GM12878 (cell line): Measurements from ENCODE around the gene PUSL1. TPM values are rescaled to one million over a fixed set of nuclear protein-coding genes. Genes with fewer than 3 reads are reported as not detected.
A peak's percentile ranks its signal among the peaks of the same experiment; 100 is the strongest.

Experiments used
- ATAC-seq: fragments of 200-7000 bp; cut with Tn5 transposase; 3 replicates; pipeline ENCODE4 v1.9.1; 2020; ENCODE audit warnings: mild to moderate bottlenecking, moderate library complexity
- BruUV-seq: library from RNA; stranded (reverse); fragments of 400-500 nt; replicated peaks from 2 replicates; lab custom pipeline; 2021; lab: Mats Ljungman, UMichigan
- CTCF ChIA-PET: fragments of 300-600 bp; sonication (Branson Sonifier 250); formaldehyde crosslinking; extraction: SDS; loops from one replicate; lab custom pipeline; 2021; ENCODE audit warnings: inconsistent platforms; lab: Yijun Ruan, JAX
- POLR2A ChIA-PET: fragments of 350-600 bp; formaldehyde crosslinking; extraction: SDS; loops from one replicate; lab custom pipeline; 2021; ENCODE audit warnings: inconsistent platforms; lab: Charles Lee
- RAD21 ChIA-PET: fragments of 300-600 bp; sonication (Branson Sonifier 250); formaldehyde crosslinking; loops from one replicate; lab custom pipeline; 2023; ENCODE audit warnings: antibody characterized with exemption; ENCODE audit not compliant: unreplicated experiment; lab: Charles Lee
- SMC1A ChIA-PET: fragments of 300-600 bp; sonication (Branson Sonifier 250); formaldehyde crosslinking; loops from one replicate; lab custom pipeline; 2023; ENCODE audit not compliant: unreplicated experiment, uncharacterized antibody; lab: Charles Lee
- DNase-seq: peaks from one replicate; pipeline ENCODE4 v3.0.0-alpha.2; 2011; ENCODE audit warnings: low read depth, low spot score
- FAIRE-seq: peaks from 3 replicates; lab custom pipeline; 2011; peaks lifted over from hg19 to GRCh38; lab: Jason Lieb, UNC
- H2AFZ ChIP-seq: 2 replicates; pipeline ENCODE4 v1.6.0; 2011; ENCODE audit warnings: low read depth, low read length, control low read depth; ENCODE audit not compliant: control insufficient read depth
- H3K27ac ChIP-seq: 2 replicates; pipeline ENCODE4 v1.5.1; 2011; ENCODE audit warnings: control low read depth; ENCODE audit not compliant: control insufficient read depth, insufficient read depth
- H3K27me3 ChIP-seq, 2 experiments: replicated peaks in 1 of 2; 2 replicates each; pipeline versions ENCODE4 v1.6.0 to v1.6.1; 2011; ENCODE audit warnings: low read length in 1 of 2; ENCODE audit not compliant: control insufficient read depth in 2 of 2, insufficient read depth in 2 of 2
- H3K36me3 ChIP-seq, 2 experiments: 2 replicates each; pipeline ENCODE4 v1.5.1; 2011; ENCODE audit warnings: low read length in 1 of 2; ENCODE audit not compliant: control insufficient read depth in 2 of 2, insufficient read depth in 2 of 2
- H3K4me1 ChIP-seq: 2 replicates; pipeline ENCODE4 v1.6.1; 2011; ENCODE audit warnings: mild to moderate bottlenecking, low read length, moderate library complexity, mixed read lengths; ENCODE audit not compliant: control insufficient read depth, insufficient read depth
- H3K4me2 ChIP-seq: 2 replicates; pipeline ENCODE4 v1.6.0; 2011; ENCODE audit warnings: control low read depth; ENCODE audit not compliant: control insufficient read depth, insufficient read depth
- H3K4me3 ChIP-seq: fragments of 200-600 bp; sonication (generic); 2 replicates; pipeline ENCODE4 v1.5.1; 2016
- H3K79me2 ChIP-seq: 2 replicates; pipeline ENCODE4 v1.6.0; 2011; ENCODE audit warnings: low read length; ENCODE audit not compliant: control insufficient read depth, insufficient read depth
- H3K9ac ChIP-seq: 2 replicates; pipeline ENCODE4 v1.8.0; 2011; ENCODE audit warnings: low read length, control low read depth, mixed read lengths; ENCODE audit not compliant: control insufficient read depth, insufficient read depth
- H3K9me3 ChIP-seq: replicated peaks from 3 replicates; pipeline ENCODE4 v1.5.1; 2011; ENCODE audit warnings: mild to moderate bottlenecking, low read length; ENCODE audit not compliant: control insufficient read depth, insufficient read depth
- H4K20me1 ChIP-seq: 2 replicates; pipeline ENCODE4 v1.6.0; 2011; ENCODE audit not compliant: control insufficient read depth, insufficient read depth
- BHLHE40 ChIP-seq, 2 experiments: fragments of 450-650 bp in 1 of 2; IDR thresholded peaks; 2 replicates each; pipeline ENCODE4 v1.6.1; 2011 to 2017; ENCODE audit warnings: low read depth in 2 of 2, borderline replicate concordance in 1 of 2, improper control_type of control experiment in 1 of 2, low read length in 1 of 2, mild to moderate bottlenecking in 1 of 2
- CREM ChIP-seq: IDR thresholded peaks from 2 replicates; pipeline ENCODE4 v1.6.1; 2014; ENCODE audit warnings: antibody characterized with exemption, low read depth
- ESRRA ChIP-seq: IDR thresholded peaks from 2 replicates; pipeline ENCODE4 v1.6.1; 2012; ENCODE audit warnings: mild to moderate bottlenecking, low read length, improper control_type of control experiment
- EZH2 ChIP-seq: IDR thresholded peaks from 2 replicates; pipeline ENCODE4 v1.6.1; 2012; ENCODE audit warnings: low read depth, mild to moderate bottlenecking, control low read depth, inconsistent platforms, low read length, borderline replicate concordance; ENCODE audit not compliant: control insufficient read depth
- IKZF1 ChIP-seq: fragments of 450-650 bp; conservative IDR thresholded peaks from 2 replicates; pipeline ENCODE4 v1.6.1; 2017; ENCODE audit warnings: antibody characterized with exemption, mild to moderate bottlenecking
- IRF4 ChIP-seq: IDR thresholded peaks from 2 replicates; pipeline ENCODE4 v1.6.1; 2011; ENCODE audit warnings: low read depth, low read length
- NBN ChIP-seq: fragments of 450-650 bp; IDR thresholded peaks from 2 replicates; pipeline ENCODE4 v1.6.1; 2016
- NFXL1 ChIP-seq: fragments of 450-650 bp; IDR thresholded peaks from 2 replicates; pipeline ENCODE4 v1.6.1; 2017; ENCODE audit warnings: antibody characterized with exemption, mild to moderate bottlenecking, borderline replicate concordance
- NR2C2 ChIP-seq: IDR thresholded peaks from 2 replicates; pipeline ENCODE4 v1.6.1; 2011; ENCODE audit warnings: borderline replicate concordance, low read depth; ENCODE audit not compliant: control insufficient read depth, insufficient read length
- NR2F1 ChIP-seq: fragments of 450-650 bp; conservative IDR thresholded peaks from 2 replicates; pipeline ENCODE4 v1.6.1; 2017; ENCODE audit warnings: mild to moderate bottlenecking
- PML ChIP-seq: IDR thresholded peaks from 2 replicates; pipeline ENCODE4 v1.6.1; 2012; ENCODE audit warnings: low read length, inconsistent platforms
- RBBP5 ChIP-seq: fragments of 200-600 bp; sonication (generic); conservative IDR thresholded peaks from 2 replicates; pipeline ENCODE4 v1.6.1; 2016
- TCF12 ChIP-seq: IDR thresholded peaks from 2 replicates; pipeline ENCODE4 v1.6.1; 2011; ENCODE audit warnings: low read depth, mild to moderate bottlenecking, low read length
- ZNF274 ChIP-seq: IDR thresholded peaks from one replicate; pipeline ENCODE4 v1.8.0; 2011; ENCODE audit not compliant: insufficient read length, insufficient read depth
- WGBS: methylation state at CpG from one replicate; pipeline ENCODE4 v1.1.6; 2016; ENCODE audit warnings: low lambda C conversion rate; ENCODE audit not compliant: insufficient replicate concordance, insufficient coverage; ENCODE audit errors: missing lambda C conversion rate; 5-methylcytosine and 5-hydroxymethylcytosine counted together
- in situ Hi-C: fragments of 300-500 bp; cut with MboI; formaldehyde crosslinking; loops from 9 replicates; pipeline ENCODE4 v1.14.3; 2018; ENCODE audit warnings: mixed read lengths
- intact Hi-C: fragments of 100-400 bp; cut with micrococcal nuclease; formaldehyde crosslinking; loops from one replicate; pipeline ENCODE4 v1.14.2; 2022; ENCODE audit not compliant: unreplicated experiment
- polyA plus RNA-seq, 11 experiments: library from polyadenylated mRNA; depleted of rRNA in 4 of 11; unstranded in 6 of 11; stranded (reverse) in 5 of 11; fragments of >200 nt; fragmentation: Nextera tagmentation in 4 of 11; fragmentation: Illumina TruSeq in 1 of 11; extraction: Ambion mirVana in 4 of 11; extraction: Trizol in 1 of 11; gene quantifications; 1 replicate in 1 of 11; 2 replicates in 10 of 11; pipeline versions ENCODE4 v1.2.1 to v1.2.3, GENCODE V29; 2011 to 2016; ENCODE audit warnings: inconsistent platforms in 2 of 11, missing spikeins in 2 of 11, low read depth in 1 of 11
- total RNA-seq, 4 experiments: library from RNA; depleted of rRNA in 3 of 4; stranded (reverse); fragments of >200 nt in 3 of 4; fragmentation: Illumina TruSeq in 1 of 4; extraction: Trizol in 1 of 4; gene quantifications; 2 replicates each; pipeline versions ENCODE4 v1.2.1 to v1.2.3, GENCODE V29; 2013 to 2021
- TF ChIP-seq, protein P1 (sequence below): IDR thresholded peaks from 2 replicates; pipeline ENCODE4 v1.6.1; 2011; ENCODE audit warnings: mild to moderate bottlenecking, low read depth, low read length, moderate library complexity; ENCODE audit not compliant: insufficient replicate concordance
- TF ChIP-seq, protein P2 (sequence below): IDR thresholded peaks from 2 replicates; pipeline ENCODE4 v1.6.1; 2011; ENCODE audit warnings: low read depth, mild to moderate bottlenecking, low read length, moderate library complexity, borderline replicate concordance; ENCODE audit errors: extremely low read depth
- TF ChIP-seq, protein P3 (sequence below): fragments of 450-650 bp; IDR thresholded peaks from 2 replicates; pipeline ENCODE4 v1.6.1; 2018; ENCODE audit warnings: mild to moderate bottlenecking, low read depth, moderate library complexity; ENCODE audit not compliant: partially characterized antibody

Gene PUSL1
- total and polyA plus RNA-seq, 10 of the 15 experiments (the other 5 are each of a cell fraction or from before 2014, with no cell fraction given) = 0.16 to 28.4 (median 15.1) TPM

GRCh38 chr1:1305300-1306069 is 2.9 kb upstream of the PUSL1 start (continued):
- no peak for TF ChIP-seq CREM
- TF ChIP-seq BHLHE40 (IDR thresholded peaks at IDR 0.05; ENCODE audit: borderline replicate concordance in 1 of 2, low read depth in 2 of 2, low read length in 1 of 2) = peak in 1 of 2 experiments; percentile 30; a peak in 1 of 4 replicates
- TF ChIP-seq PML = no peak
- TF ChIP-seq NFXL1 = 0 out of 2 replicates have a peak, but pooled peaks have one; percentile 32
- TF ChIP-seq IKZF1 = peak; percentile 43; the same call in 1 of the 2 replicates
- 0 out of 2 replicates have a peak, but pooled peaks have one; percentile 18 for TF ChIP-seq NBN

DNA sequence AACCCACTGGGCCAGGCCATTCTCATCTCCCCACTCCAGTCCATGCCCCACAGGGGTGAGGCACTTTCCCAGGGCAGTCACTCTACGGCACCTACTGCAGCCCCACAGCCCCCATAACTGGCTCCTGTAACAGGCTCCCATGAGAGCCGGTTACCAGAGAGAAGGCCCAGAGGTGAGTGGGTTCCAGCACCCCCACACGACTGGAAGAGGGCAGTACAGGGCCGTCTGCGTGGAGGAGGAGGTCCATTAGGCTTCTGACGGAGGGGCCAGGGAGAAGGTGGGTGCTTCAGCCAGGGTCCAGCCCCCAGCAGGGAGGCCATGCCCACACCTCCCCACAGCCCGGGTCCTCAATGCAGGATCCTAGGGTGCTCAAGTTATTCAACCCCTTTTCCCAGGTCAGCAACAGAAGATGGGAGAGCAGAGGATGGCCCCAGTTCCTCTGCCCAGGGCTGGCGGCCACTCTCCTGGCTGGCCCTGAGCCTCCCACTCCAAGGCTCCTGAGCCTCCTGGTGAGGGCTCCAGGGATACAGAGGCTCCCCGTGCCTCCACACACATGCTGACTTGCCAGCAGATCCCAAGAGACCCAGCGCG is 2.2 kb upstream of the PUSL1 start:
- ChIA-PET CTCF (interaction anchor here (1.0 to 1.1 kb wide), 2 partner anchors 199 kb away, joined by 3 read pairs; no protein-coding TSS in a partner anchor), POLR2A (interaction anchor here (0.9 kb wide), 1 partner anchor 322 kb away, joined by 3 read pairs; no protein-coding TSS in a partner anchor), RAD21 (interaction anchor here (0.9 kb wide), 1 partner anchor 199 kb away, joined by 3 read pairs; no protein-coding TSS in a partner anchor), SMC1A (interaction anchor here (1.2 kb wide), 1 partner anchor 14 kb away, joined by 3 read pairs; no protein-coding TSS in a partner anchor)
- peak overlapping the region; percentile 73 for H3K9ac ChIP-seq
- peak overlapping the region; percentile 84 for H3K4me3 ChIP-seq
- no peak for FAIRE-seq
- WGBS = 28% methylated on average over 10 of the region's 11 CpGs
- intact Hi-C loops (loop anchor here (5.0 kb wide), 1 partner anchor 189 kb away; the partner anchor contains the start of gene C1orf159), in situ Hi-C loops (no loop called here)
- ATAC-seq = peak; percentile 40
- no peak for DNase-seq
- H3K4me2 ChIP-seq = peak overlapping the region; percentile 99
- no TSS peak for BruUV-seq
- H3K79me2 ChIP-seq = peaks cover 26% of the 10 kb centered on the region
- peak overlapping the region; percentile 82 for H3K27ac ChIP-seq
- H3K36me3 ChIP-seq = peaks cover 0 to under 1% of the 10 kb centered on the region in 2 experiments; a peak in 1 of 4 replicates
- H3K4me1 ChIP-seq = peaks cover 27% of the 10 kb centered on the region
- no peaks in the 10 kb centered on the region for H3K27me3 ChIP-seq
- H4K20me1 ChIP-seq = no peaks in the 10 kb centered on the region
- no peaks in the 10 kb centered on the region for H3K9me3 ChIP-seq
- peak overlapping the region; percentile 83 for H2AFZ ChIP-seq
- TF ChIP-seq NR2F1 (no peak), IRF4 (no peak), NFXL1 (no peak), TCF12 (no peak), EZH2 (no peak), ESRRA (no peak), NR2C2 (no peak), ZNF274 (no peak), RBBP5 (no peak)
- TF ChIP-seq, protein P1, sequence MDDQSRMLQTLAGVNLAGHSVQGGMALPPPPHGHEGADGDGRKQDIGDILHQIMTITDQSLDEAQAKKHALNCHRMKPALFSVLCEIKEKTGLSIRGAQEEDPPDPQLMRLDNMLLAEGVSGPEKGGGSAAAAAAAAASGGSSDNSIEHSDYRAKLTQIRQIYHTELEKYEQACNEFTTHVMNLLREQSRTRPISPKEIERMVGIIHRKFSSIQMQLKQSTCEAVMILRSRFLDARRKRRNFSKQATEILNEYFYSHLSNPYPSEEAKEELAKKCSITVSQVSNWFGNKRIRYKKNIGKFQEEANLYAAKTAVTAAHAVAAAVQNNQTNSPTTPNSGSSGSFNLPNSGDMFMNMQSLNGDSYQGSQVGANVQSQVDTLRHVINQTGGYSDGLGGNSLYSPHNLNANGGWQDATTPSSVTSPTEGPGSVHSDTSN = no peak
- TF ChIP-seq, protein P2, sequence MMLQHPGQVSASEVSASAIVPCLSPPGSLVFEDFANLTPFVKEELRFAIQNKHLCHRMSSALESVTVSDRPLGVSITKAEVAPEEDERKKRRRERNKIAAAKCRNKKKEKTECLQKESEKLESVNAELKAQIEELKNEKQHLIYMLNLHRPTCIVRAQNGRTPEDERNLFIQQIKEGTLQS = no peak
- TF ChIP-seq, protein P3, sequence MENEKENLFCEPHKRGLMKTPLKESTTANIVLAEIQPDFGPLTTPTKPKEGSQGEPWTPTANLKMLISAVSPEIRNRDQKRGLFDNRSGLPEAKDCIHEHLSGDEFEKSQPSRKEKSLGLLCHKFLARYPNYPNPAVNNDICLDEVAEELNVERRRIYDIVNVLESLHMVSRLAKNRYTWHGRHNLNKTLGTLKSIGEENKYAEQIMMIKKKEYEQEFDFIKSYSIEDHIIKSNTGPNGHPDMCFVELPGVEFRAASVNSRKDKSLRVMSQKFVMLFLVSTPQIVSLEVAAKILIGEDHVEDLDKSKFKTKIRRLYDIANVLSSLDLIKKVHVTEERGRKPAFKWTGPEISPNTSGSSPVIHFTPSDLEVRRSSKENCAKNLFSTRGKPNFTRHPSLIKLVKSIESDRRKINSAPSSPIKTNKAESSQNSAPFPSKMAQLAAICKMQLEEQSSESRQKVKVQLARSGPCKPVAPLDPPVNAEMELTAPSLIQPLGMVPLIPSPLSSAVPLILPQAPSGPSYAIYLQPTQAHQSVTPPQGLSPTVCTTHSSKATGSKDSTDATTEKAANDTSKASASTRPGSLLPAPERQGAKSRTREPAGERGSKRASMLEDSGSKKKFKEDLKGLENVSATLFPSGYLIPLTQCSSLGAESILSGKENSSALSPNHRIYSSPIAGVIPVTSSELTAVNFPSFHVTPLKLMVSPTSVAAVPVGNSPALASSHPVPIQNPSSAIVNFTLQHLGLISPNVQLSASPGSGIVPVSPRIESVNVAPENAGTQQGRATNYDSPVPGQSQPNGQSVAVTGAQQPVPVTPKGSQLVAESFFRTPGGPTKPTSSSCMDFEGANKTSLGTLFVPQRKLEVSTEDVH = no peak
